Transverse colon (tissue), 4 donors: ENCODE results near the gene LIMCH1. TPM values are rescaled to one million over a fixed set of nuclear protein-coding genes. Genes with fewer than 3 reads are reported as not detected.
"Not testable (repeated sequence)": the region's sequence is repeated elsewhere in the genome, so short reads cannot be mapped to it uniquely, and the experiment has no call there.

Experiments used
- DNase-seq: peaks from one replicate; pipeline ENCODE4 v3.0.0-alpha.2; 2019
- H3K27ac ChIP-seq, 4 donors: fragments of 200-600 bp; sonication (generic); 2 replicates each; pipeline ENCODE4 v1.5.1; 2016 to 2018; ENCODE audit warnings: inconsistent platforms in 4 of 4
- H3K27me3 ChIP-seq: fragments of 200-600 bp; sonication (generic); 2 replicates; pipeline ENCODE4 v1.5.1; 2017; ENCODE audit warnings: inconsistent platforms
- H3K36me3 ChIP-seq, 4 donors: fragments of 200-600 bp; sonication (generic); 2 replicates each; pipeline ENCODE4 v1.5.1; 2017 to 2019; ENCODE audit warnings: inconsistent platforms in 4 of 4
- H3K4me1 ChIP-seq, 4 donors: fragments of 200-600 bp; sonication (generic); 2 replicates each; pipeline ENCODE4 v1.5.1; 2017 to 2020; ENCODE audit warnings: inconsistent platforms in 4 of 4
- H3K4me3 ChIP-seq, 4 donors: fragments of 200-600 bp; sonication (generic); 1 replicate in 1 of 4; 2 replicates in 3 of 4; pipeline versions ENCODE4 v1.5.1 to v1.6.1; 2017 to 2019; ENCODE audit warnings: inconsistent platforms in 4 of 4
- H3K9me3 ChIP-seq, 2 donors: fragments of 200-600 bp; sonication (generic); 2 replicates each; pipeline ENCODE4 v1.5.1; 2017 to 2019; ENCODE audit warnings: inconsistent platforms in 2 of 2
- EP300 ChIP-seq: sonication (generic); formaldehyde crosslinking; IDR thresholded peaks from one replicate; pipeline ENCODE4 v1.6.1; 2017; ENCODE audit warnings: antibody characterized with exemption, low read depth
- POLR2A ChIP-seq: fragments of 450-650 bp; IDR thresholded peaks from one replicate; pipeline ENCODE4 v1.6.1; 2016; ENCODE audit warnings: antibody characterized with exemption, mild to moderate bottlenecking, moderate library complexity
- POLR2AphosphoS5 ChIP-seq, 3 donors: sonication (generic); formaldehyde crosslinking; IDR thresholded peaks; one replicate each; pipeline ENCODE4 v1.6.1; 2016; ENCODE audit warnings: antibody characterized with exemption in 3 of 3
- WGBS, 2 donors: methylation state at CpG; one replicate each; pipeline ENCODE4 v1.1.5; 2018; ENCODE audit warnings: low coverage in 1 of 2; 5-methylcytosine and 5-hydroxymethylcytosine counted together
- in situ Hi-C, 4 donors: fragments of 200-750 bp; cut with MboI; loops; one replicate each; pipeline versions ENCODE4 v1.15.0 to v1.15.1; 2017; ENCODE audit warnings: low sequenced_read_pairs in 3 of 4, low pct_ligation_motif_present in 1 of 4, low pct_unique_long_range_greater_than_20kb in 1 of 4
- intact Hi-C: fragments of 100-400 bp; cut with DNase I; formaldehyde crosslinking; loops from one replicate; pipeline ENCODE4 v1.15.1; 2023; ENCODE audit warnings: low total_unique reads
- total RNA-seq, 4 donors: library from RNA; depleted of rRNA; stranded (reverse); fragments of >200 nt; gene quantifications; one replicate each; pipeline ENCODE4 v1.1.0, GENCODE V29; 2016
- TF ChIP-seq, protein P1 (sequence below), 5 experiments: fragments of 200-600 bp in 3 of 5; fragments of 450-650 bp in 2 of 5; sonication (generic) in 3 of 5; IDR thresholded peaks; 1 replicate in 2 of 5; 2 replicates in 3 of 5; pipeline ENCODE4 v1.5.1; 2016 to 2017; ENCODE audit warnings: antibody characterized with exemption in 5 of 5, inconsistent platforms in 3 of 5, mild to moderate bottlenecking in 2 of 5, moderate library complexity in 1 of 5

LIMCH1 gene
- total RNA-seq, 4 donors from 2014 or later: 5.5 to 18.5 (median 9.7) TPM

DNA sequence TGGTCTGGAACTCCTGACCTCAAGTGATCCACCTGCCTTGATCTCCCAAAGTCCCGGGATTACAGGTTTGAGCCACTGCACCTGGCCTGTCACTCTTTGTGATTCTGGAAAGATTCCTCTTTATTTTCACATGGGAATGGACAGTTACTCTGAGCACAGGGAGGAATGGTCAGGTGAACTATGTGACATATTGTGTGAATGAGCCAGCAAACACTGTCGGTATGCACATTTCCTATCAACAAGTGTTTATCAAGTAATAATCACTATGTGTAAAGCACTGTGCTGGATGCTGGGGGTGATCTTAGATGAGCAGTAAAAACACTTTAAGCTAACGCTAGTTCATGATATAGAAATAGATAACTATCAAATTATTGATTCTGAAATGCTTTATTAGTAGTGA, 97.5 kb downstream of the LIMCH1 start:
- Histone ChIP-seq H3K27ac (no peak overlapping the region), H3K36me3 (no peaks in the 10 kb centered on the region), H3K4me1 (no peaks in the 10 kb centered on the region), H3K27me3 (no peaks in the 10 kb centered on the region), H3K4me3 (no peak overlapping the region), H3K9me3 (no peaks in the 10 kb centered on the region)
- no peak for DNase-seq
- intact Hi-C loops (no loop called here), in situ Hi-C loops (loop anchor here in 1 of 4 donors (25.0 kb wide), 1 partner anchor 698 kb away; no protein-coding TSS in a partner anchor)
- TF ChIP-seq POLR2A: no peak
- no peak for TF ChIP-seq POLR2AphosphoS5 (IDR thresholded peaks at IDR 0.05)
- TF ChIP-seq, protein P1, sequence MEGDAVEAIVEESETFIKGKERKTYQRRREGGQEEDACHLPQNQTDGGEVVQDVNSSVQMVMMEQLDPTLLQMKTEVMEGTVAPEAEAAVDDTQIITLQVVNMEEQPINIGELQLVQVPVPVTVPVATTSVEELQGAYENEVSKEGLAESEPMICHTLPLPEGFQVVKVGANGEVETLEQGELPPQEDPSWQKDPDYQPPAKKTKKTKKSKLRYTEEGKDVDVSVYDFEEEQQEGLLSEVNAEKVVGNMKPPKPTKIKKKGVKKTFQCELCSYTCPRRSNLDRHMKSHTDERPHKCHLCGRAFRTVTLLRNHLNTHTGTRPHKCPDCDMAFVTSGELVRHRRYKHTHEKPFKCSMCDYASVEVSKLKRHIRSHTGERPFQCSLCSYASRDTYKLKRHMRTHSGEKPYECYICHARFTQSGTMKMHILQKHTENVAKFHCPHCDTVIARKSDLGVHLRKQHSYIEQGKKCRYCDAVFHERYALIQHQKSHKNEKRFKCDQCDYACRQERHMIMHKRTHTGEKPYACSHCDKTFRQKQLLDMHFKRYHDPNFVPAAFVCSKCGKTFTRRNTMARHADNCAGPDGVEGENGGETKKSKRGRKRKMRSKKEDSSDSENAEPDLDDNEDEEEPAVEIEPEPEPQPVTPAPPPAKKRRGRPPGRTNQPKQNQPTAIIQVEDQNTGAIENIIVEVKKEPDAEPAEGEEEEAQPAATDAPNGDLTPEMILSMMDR (IDR thresholded peaks at IDR 0.05): no peak
- TF ChIP-seq EP300: no peak
- 90 to 92% methylated on average over 2 to 3 of the region's 3 CpGs for WGBS, 2 donors

DNA sequence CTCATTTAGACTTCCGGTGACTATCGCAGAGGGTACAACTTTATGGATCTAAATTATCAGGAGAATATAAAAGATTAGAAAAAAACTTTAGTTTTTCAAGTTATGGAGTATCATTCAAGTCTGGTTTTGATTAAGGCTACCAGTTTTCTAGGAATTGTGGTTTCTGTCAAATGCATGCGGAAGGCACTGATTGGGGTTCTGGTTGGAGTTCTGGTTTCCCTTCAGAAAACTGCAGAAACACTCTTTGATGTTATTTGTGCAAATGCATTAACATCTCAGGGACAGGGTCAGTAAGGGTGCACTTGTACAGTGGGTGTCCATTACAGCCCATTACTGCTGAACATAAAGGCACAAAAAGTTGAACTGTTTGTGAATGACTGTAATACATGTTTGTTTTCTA, 100.2 kb downstream of the LIMCH1 start:
- Histone ChIP-seq H3K4me3 (no peak overlapping the region), H3K27ac (no peak overlapping the region), H3K4me1 (no peaks in the 10 kb centered on the region), H3K9me3 (no peaks in the 10 kb centered on the region), H3K27me3 (peaks cover under 1% of the 10 kb centered on the region), H3K36me3 (no peaks in the 10 kb centered on the region)
- 81 to 96% methylated on average over 3 of the region's 3 CpGs for WGBS, 2 donors
- in situ Hi-C loops (loop anchor here in 1 of 4 donors (25.0 kb wide), 1 partner anchor 701 kb away; no protein-coding TSS in a partner anchor), intact Hi-C loops (no loop called here)
- TF ChIP-seq, protein P1 (IDR thresholded peaks at IDR 0.05): no peak
- no peak for TF ChIP-seq EP300
- no peak for TF ChIP-seq POLR2AphosphoS5 (IDR thresholded peaks at IDR 0.05)
- no peak for TF ChIP-seq POLR2A
- no peak for DNase-seq

DNA sequence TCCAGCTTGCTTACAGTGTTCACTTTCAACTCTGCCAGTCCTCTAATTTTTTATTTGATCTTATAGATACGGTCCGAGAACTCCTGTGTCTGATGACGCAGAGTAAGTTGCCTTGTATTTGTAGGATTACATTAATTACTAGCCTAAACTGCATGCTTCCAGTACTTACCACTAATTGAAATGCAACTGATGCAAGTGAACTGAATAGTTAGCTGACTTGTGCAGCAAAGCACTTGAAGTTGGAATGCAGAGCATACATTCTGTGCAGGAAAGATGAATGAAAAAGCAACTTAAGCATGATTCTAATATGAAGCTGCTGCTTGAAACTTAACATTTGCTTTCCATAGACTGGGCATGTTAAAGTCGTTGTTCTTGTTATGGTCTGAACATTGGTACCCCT, 100.9 kb downstream of the LIMCH1 start:
- WGBS, 2 donors: 72 to 76% methylated on average over 3 to 4 of the region's 4 CpGs
- no peak overlapping the region for H3K4me3 ChIP-seq
- H3K27me3 ChIP-seq: peaks cover 7% of the 10 kb centered on the region
- H3K36me3 ChIP-seq: no peaks in the 10 kb centered on the region
- no peak for DNase-seq
- TF ChIP-seq POLR2A: no peak
- TF ChIP-seq, protein P1 (IDR thresholded peaks at IDR 0.05): no peak
- no peak for TF ChIP-seq POLR2AphosphoS5 (IDR thresholded peaks at IDR 0.05)
- no peak for TF ChIP-seq EP300
- H3K9me3 ChIP-seq: no peaks in the 10 kb centered on the region
- in situ Hi-C loops (loop anchor here in 1 of 4 donors (25.0 kb wide), 1 partner anchor 702 kb away; no protein-coding TSS in a partner anchor), intact Hi-C loops (no loop called here)
- H3K4me1 ChIP-seq: peaks cover 0 to 3% (median under 1%) of the 10 kb centered on the region in 4 donors
- no peak overlapping the region for H3K27ac ChIP-seq

DNA sequence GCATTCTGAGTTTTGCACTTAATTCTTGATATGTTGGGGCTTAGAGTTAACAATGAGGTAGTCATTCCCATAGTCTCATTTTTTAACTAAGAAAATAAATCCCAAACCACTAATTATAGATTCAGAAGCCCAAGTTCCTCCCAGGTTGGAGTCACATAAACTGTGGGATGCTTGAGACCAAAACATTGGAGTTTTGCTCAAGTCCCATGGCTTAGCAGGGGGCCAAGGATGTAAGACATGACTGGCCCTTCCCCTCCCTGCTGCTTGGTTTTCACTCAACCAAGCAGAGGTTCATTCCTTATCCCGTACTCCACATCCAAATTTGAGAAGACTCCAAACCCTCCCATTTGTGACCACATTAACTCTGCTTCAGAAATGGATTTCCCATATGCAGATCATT, 101.3 kb downstream of the LIMCH1 start:
- H3K9me3 ChIP-seq: no peaks in the 10 kb centered on the region
- peaks cover 11% of the 10 kb centered on the region for H3K27me3 ChIP-seq
- H3K4me1 ChIP-seq: peaks cover 0 to 7% (median 4%) of the 10 kb centered on the region in 4 donors
- H3K27ac ChIP-seq: no peak overlapping the region
- H3K4me3 ChIP-seq: no peak overlapping the region
- TF ChIP-seq EP300 (no peak), POLR2A (no peak)
- intact Hi-C loops: no loop called here
- no peak for DNase-seq
- 80% methylated on average over 1 of the region's 1 CpG; no CpG with 5 or more reads in 1 of the 2 donors for WGBS, 2 donors
- in situ Hi-C loops: loop anchor here in 1 of 4 donors (25.0 kb wide), 1 partner anchor 702 kb away; no protein-coding TSS in a partner anchor
- H3K36me3 ChIP-seq: no peaks in the 10 kb centered on the region

DNA sequence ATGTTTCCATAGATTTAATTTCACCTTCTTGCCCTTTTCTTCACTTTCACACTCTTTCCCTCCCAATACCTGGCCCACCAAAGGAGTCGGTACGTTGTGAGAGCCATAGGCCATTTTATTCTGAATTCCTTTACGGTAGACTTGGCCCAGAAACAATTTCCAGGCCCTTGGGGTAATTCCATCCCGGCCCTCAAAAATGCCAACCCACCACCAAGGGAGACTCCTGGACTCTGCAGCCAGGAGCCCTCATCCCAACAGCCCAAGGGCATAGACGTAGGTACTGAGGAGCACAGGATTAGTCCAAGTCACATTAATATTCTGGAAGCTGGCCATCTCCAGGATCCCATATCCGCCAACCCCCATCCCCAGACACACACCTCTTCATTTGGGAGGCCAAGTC, 102.9 kb downstream of the LIMCH1 start:
- DNase-seq: no peak
- Histone ChIP-seq H3K4me3 (no peak overlapping the region), H3K9me3 (no peaks in the 10 kb centered on the region), H3K27ac (no peak overlapping the region), H3K4me1 (peaks cover 0 to 10% (median 6%) of the 10 kb centered on the region in 4 donors), H3K27me3 (peaks cover 13% of the 10 kb centered on the region), H3K36me3 (no peaks in the 10 kb centered on the region)
- in situ Hi-C loops (loop anchor here in 3 of 4 donors (10.0 to 25.0 kb wide), 2 partner anchors 356 to 704 kb away; no protein-coding TSS in a partner anchor), intact Hi-C loops (no loop called here)
- WGBS, 2 donors: 86 to 95% methylated on average over 3 to 6 of the region's 6 CpGs
- no peak for TF ChIP-seq POLR2A
- no peak for TF ChIP-seq POLR2AphosphoS5 (IDR thresholded peaks at IDR 0.05)

DNA sequence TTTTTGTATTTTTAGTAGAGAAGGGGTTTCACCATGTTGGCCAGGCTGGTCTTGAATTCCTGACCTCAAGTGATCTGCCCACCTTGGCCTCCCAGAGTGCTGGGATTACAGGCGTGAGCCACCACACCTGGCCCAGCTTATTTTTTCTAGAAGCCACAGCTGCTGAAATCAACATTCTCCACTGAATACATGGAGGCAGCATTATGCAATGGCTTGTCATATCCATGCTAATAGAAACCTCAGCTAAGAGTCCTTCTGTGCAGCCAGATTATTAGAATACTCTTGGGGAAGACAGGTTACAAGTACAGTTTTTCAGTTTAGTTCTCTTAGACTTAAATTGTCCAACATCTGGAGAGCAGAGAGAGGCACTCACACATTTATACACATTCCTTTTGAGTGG, 104.8 kb downstream of the LIMCH1 start:
- H3K4me3 ChIP-seq, DNase-seq, H3K9me3 ChIP-seq, H3K27ac ChIP-seq, H3K36me3 ChIP-seq, intact Hi-C loops, H3K4me1 ChIP-seq: not testable (repeated sequence)
- 73% methylated on average over 1 of the region's 1 CpG; no CpG with 5 or more reads in 1 of the 2 donors for WGBS, 2 donors
- peaks cover 13% of the 10 kb centered on the region for H3K27me3 ChIP-seq
- in situ Hi-C loops: loop anchor here in 3 of 4 donors (10.0 to 25.0 kb wide), 2 partner anchors 358 to 705 kb away; no protein-coding TSS in a partner anchor
